GM20431 (cell line): Measurements from ENCODE around the gene BAIAP2L2.
"Not testable (repeated sequence)": the region's sequence is repeated elsewhere in the genome, so short reads cannot be mapped to it uniquely, and the experiment has no call there.

ENCODE experiments used
- in situ Hi-C: fragments of 300-500 bp; cut with MseI, MboI; formaldehyde crosslinking; loops from one replicate; pipeline ENCODE4 v1.15.0; 2020; ENCODE audit warnings: low sequenced_read_pairs; ENCODE audit not compliant: unreplicated experiment

Gene BAIAP2L2

DNA sequence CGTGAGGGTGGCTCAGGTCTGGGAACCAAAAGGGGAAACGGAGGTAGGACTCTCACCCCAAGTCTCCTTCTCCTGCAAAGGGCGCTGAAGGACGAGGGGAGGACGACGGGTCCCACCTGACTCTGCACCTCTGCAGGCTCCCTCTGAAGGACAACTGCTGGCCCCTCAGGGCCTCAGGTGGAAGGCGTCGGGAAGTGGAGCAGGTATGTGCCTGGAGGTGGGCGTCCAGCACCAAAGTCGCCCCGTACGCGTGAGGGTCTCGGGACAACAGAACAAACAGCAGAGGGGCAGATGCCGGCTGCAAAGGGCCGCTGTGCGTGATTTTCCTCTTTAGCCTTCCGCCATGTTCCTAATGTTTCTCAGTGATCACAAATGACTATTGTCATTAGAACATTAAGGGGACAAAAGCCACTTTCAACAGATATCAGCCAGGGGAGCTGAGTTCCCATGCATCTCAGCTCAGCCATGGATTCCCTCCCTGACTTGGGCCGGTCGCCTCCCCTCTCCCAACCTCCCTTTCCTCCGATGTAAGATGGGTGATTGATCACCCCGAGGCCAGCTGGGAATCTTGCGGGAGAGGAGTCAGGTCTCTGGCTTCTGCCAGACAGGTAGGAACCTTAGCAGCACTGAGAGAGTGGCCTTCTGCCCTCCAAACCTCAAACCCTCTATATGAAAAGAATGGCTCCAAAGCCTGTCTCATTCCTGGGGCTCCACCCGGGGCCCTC lies 27.3 kb downstream of the BAIAP2L2 start:
- in situ Hi-C loops = no loop called here

DNA sequence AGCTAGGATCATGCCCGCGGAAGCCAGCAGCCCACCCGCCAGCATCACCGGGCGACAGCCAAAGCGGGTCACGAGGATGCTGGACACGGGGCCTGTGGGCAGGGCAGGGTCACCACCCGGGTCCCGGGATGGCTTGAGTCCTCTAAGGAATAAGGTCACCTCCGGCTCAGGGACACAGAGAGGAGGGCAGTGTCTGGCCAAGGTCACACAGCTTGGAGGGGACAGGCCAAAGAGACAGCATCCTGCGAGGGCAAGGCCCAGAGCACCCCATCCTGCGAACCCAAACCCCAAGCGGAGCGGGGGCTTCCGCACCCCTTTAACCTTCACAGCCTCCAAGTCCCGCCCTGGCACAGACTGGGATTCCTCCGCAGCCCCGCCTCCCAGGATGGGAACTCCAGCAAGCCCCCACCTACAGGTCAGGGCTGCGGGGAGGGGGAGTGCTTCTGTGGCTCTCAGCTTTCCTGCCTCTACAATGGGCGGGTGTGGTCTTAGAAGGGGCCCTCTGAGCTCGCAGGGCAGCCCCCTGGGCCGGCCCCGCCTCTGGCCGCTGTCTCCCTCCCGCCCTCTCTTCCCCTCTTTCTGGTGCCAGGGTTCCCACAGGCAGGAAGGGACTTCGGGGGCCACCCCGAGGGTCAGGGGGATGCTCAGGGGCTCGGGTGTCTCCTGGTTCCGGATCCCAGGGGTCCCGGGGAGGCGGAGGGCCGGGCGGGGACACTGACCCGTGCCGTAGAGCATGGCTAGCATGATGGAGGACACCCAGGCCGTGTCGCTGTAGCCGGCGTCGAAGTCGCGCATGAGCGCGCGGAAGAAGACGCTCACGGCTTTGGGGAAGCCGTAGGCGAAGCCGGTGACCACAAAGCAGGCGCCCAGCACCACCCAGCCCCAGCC lies 28.3 kb downstream of the BAIAP2L2 start:
- in situ Hi-C loops = no loop called here

DNA sequence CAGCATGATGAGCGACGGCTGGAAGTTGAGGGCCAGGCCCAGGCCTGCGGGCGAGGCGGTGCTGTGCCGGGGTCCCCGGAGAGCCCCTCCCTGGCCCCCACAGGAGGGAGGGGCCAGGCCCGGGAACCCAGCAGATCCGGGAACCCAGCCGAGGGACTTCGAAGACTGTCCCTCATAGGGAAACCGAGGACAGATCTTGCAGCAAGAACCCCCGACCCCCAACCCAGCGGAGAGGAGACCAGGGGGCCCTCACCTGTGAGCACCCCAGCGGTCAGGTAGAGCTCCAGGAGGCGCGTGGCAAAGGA lies 28.9 kb downstream of the BAIAP2L2 start:
- in situ Hi-C loops = no loop called here

DNA sequence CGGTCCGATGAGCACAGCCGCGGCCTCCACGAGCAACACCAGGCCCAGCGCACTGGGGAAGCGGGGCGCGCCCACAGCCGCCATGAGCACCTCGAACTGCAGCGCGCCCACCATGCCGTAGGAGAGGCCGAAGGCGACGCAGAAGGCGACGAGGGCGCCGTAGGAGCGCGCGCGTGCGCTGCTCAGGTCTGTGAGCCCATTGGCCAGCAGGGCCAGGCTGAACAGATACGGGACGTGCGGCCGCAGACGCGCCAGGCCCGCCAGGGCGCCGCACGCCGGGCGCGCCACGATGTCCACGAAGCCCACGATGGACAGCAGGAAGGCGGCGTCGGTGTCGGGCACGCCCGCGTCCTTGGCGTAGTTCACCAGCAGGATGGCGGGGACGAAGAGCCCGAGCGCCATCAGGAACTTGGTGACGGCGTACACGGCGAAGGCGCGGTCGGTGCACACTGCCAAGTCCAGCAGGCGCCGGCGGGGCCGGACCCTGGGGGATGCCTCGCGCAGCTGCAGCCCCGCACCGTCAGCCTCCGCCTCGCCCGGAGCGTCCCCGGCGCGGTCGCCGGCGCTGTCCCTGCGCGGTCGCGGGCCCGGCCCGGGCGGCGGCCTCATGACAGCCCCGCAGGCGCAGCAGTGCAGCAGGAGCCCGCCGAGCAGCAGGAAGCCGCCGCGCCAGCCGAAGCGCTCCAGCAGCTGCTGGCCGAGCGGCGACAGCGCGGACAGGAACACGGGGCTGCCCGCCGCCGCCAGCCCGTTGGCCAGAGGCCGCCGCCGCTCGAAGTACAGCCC lies 29.4 kb downstream of the BAIAP2L2 start:
- in situ Hi-C loops = no loop called here

DNA sequence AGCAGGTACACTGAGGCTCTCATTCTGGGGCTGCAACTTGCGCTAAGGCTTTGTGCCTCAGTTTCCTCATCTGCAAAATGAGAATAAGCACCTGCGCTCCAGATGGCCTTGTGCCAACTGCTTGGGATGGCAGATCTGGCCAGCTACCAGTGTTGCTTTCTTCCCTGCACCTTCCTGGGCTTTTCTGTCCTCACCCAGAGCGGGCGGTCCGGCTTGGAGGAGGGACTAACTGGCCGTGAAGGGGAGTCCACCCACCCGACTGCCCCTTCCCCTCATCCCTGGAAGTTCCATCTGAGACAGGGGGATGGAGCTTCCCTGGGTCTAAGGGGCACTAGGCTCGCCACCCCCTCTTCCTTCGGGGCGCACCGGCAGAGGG lies 30.0 kb downstream of the BAIAP2L2 start:
- in situ Hi-C loops = no loop called here

DNA sequence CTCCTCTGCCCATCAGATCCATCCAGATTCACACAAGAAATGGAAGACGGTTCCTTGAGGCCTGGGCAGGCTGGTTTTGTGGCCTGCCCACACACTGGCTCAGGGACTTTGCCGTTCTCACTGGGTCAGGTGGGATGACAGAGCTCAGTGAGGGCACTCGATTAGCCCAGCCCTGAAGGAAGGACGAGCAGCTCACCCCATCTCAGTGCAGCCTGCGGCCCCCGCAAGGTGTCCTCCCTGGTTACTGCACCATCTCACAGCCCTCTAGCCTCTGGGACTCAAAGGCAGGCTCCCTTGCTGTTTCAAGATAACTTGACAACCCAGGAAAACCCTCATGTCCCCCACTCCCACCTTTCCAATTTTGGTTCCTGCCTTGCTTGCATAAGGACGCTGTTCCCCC lies 30.7 kb downstream of the BAIAP2L2 start:
- in situ Hi-C loops = no loop called here

DNA sequence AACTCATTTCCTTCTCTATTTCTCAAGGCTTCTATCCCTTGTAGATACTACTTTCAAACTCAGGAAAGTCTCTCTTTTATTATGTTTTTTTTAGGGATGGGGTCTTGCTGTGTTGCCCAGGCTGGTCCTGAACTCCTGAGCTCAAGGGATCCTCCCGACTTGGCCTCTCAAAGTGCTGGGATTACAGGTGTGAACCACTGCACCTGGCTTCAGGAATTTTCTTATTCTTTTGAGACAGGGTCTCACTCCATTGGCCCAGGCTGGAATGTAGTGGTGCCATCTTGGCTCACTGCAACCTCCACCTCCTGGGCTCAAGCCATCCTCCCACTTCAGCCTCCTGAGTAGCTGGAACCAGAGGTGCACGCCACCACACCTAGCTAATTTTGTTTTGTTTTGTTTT lies 31.3 kb downstream of the BAIAP2L2 start:
- in situ Hi-C loops = not testable (repeated sequence)

DNA sequence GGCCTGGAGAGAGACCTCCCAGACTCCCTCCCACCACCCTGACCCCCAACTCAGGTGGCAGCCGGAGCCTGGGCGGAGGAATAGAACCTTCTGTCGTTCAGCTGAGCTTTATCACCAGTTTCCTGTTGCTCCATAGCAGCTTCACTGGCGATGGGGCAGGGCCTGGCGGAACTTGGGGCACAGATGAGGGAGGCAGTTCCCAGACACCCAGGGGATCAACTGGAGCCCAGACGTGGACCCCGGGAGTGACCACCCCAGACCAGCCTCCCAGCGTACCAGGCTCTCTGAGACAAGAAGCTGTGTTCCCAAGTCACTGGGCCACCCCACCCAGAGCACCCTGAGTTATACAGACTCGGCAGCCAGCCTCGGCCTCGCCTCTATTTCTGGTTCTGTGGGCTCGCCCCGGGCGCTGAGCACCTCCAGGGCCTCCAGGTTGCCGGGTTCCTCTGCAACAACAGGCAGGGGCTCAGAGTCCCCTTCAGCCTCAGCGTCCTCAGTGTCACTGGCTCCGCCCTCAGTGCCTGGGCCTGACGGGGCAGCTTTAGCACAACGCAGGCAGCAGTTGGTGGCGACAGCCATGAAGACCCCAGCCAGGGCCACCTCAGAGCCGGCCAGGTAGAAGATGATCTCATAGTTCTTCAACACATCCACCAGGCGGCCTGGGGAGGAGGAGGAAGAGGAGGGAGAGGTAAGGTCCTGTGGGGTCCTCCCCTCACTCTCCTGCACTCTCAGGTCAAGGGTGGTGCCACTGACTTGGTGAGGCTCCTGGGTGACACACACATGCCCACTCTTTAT lies 32.2 kb downstream of the BAIAP2L2 start:
- in situ Hi-C loops = no loop called here

DNA sequence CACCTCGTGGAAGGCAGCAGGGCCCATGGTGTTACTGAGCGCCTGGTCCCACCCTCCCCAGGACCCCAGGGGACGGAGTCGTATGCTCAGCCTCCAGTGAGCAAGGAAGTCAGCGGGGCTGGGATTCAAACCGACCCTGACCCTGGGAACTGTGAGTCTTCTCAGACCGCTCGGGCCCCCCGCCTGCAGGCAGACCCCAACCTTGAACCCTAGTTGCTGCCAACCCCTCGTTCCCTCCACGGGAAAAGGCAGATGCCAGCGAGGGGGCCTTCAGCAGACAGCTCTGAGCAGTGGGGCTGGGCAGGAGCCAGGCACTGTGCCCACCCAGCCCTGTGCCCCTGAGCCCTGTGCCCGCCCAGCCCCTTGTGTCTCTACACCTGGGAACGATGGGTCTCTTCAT lies 32.9 kb downstream of the BAIAP2L2 start:
- in situ Hi-C loops = no loop called here

DNA sequence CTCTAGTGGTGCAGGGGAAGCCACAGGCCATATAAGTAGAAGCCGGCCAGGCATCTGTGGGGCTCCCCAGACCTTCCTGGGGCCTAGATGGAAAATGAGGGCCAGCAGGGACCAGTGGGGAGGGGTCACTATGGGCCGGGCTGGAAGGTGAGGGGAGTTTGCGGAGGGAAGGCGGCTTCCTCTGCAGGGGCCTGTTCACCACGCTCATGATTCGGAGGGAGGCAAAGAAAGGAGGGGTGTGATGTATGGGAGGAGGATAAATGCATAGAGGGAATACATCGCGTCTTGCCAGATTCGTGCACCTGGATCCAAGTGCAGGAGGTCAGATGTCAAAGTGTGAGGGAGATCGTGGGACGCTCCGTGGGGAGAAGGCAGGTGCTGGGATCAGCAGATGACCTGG lies 33.4 kb downstream of the BAIAP2L2 start:
- in situ Hi-C loops = no loop called here

DNA sequence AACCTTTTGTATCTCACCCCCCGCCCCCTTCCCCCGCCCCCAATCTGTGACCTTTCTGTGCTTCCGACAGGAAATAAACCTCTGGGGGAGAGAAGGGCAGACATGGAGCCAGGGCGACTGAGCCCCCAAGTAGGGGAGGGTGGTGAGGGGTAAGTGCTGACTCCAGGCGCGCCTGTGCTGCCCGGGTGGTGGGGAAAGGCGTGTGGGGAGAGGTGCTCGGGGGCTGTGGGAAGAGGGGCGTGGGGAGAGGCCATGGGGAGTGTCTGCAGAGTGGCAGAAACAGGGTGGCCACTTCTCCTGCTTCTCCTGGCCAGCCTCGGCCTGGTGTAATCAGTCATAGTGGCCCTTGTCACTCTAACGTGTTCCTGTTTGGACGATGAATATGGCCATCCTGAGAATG lies 34.5 kb downstream of the BAIAP2L2 start:
- in situ Hi-C loops = no loop called here

DNA sequence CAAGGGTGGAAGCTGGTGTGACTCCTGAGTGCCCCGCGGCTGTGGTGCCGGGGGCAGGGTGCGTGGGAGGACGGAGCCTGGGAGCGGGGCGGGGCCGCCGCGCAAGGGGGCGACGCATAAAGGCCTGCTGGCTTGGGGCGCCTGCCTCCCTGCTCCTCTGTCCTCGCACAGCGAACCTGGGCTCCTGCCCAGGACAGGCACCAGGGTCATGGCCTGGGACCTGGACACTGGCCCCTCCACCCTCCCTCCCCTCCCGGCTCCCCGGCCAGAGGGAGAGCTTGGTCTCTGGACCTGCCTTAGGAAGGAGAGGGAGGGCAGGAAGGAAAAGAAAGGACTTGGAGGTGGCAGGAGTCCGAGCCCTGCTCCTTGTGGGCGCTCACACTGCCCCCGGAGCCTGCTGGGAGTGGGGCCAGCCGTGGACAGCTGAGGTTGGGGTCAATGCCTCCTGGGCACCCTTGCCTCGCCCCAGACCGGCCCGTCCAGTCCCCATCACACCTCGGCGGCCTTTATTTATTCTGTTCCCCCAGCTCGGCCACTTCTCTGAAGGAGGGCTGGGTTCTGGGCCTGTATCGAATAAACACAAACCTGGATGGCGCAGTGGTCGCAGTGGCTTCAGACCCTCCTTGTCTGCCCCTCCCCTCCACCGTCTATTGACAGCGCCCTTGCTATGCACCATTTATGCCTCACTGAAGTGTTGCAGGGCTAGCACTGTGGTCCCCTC lies 35.2 kb downstream of the BAIAP2L2 start:
- in situ Hi-C loops = no loop called here

DNA sequence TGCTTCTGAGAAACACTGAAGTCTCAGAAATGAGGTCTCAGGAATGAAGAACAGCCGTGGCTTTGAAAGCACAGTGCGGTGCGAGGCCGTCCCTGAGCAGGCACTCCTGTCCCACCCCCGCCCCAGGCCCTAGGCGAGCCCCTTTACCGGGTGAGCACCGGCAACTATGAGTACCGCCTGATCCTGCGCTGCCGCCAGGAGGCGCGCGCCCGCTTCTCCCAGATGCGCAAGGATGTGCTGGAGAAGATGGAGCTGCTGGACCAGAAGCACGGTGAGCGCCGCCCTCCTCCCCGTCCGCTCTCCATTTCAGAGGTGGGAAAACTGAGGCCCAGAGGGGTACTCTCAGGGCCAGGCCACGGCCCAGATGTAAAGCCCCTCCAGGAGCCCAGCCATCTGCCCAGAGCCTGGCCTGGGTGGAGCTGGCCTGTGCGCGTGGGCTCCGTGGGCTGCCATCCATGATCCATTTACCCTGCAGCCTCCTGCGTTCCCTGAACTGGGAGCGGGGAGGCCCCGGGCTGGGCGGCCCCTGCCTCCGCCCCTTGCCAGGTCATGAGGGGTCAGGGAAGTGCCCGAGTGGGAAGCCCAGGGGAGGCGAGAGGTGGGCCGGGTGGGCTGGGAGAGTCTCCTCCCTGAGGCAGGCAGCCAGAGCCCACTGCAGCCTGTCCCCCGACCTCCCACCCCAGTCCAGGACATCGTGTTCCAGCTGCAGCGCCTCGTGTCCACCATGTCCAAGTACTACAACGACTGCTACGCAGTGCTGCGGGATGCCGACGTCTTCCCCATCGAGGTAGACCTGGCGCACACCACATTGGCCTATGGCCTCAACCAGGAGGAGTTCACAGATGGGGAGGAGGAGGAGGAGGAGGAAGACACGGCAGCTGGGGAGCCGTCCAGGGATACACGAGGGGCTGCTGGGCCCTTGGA lies 36.0 kb downstream of the BAIAP2L2 start:
- in situ Hi-C loops = no loop called here

DNA sequence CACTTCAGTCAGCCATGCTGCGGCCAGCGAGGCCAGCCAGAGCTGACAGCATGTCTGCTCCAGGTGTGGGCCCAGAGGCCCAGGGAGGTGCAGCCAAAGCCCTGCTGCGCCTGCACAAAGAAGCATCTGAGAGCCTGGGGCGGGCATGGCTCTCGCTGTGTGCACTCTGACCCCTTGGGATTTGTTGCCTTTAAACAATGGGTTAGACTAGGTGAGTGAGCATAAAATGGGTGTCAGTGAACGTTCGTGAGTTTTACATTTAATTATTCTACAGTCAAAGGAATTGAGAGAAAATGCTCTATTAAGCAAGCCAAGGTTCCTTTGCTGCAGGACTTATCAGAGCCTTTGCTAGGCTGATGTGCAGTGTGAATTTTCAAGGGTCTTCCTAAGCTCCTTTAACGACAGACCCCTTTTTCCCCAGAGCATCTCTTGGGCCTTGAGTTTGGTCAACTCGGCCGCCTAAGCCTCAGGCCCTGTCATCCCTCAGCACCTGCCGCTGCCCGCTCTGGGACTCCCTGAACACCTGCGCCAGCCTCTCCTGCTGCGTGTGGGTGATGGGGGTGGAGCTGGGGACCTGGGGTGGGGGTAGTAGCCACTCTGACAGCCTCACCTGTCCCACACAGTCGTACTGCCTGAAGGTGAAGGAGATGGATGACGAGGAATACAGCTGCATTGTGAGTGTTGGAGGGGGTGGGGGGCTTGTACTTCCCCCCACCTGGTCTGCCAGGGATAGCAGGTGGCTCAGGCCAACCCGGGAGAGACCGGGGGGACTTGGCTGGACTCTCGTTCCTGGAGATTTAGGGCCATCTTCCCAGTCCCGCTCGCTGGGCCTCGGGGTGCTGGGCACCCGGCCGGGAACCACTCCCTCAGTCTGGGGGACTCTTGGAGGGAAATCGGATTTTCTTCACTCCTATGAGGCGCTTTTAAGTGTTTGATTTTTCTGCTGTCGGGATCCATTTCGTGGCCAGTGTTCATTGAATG lies 37.0 kb downstream of the BAIAP2L2 start:
- in situ Hi-C loops = no loop called here

DNA sequence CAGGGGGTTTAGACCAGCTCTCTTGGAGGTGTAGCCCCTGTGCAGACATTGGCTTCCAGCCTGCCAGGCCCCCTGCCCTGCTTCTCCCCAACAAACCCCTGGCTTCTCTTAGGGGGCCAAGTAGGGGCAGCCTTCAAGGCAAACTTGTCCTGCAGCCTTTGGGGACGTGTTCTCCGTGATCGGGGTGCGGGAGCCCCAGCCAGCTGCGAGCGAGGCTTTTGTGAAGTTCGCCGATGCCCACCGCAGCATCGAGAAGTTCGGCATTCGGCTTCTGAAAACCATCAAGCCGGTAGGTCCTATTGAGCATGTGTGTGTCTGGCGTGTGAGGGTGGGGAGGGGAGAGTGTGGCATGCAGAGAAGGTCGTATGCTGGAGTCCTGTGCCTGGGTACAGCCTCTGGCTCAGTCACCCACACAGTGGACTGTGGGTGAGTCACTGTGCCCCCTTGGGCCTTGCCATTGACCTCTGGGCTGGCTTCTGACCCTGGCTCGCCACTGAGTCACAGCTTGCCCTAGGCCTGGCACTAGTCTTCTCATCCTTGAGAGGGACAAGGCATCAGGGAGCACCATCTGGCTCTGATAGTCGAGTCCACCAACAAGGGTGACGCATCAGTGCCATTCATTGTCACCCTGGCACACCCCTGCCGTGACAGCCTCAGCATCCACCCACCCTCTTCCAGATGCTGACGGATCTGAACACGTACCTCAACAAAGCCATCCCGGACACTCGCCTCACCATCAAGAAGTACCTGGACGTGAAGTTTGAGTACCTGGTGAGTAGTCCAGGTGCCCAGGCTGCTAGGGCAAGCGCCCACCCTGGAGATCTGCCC lies 37.9 kb downstream of the BAIAP2L2 start:
- in situ Hi-C loops = no loop called here

DNA sequence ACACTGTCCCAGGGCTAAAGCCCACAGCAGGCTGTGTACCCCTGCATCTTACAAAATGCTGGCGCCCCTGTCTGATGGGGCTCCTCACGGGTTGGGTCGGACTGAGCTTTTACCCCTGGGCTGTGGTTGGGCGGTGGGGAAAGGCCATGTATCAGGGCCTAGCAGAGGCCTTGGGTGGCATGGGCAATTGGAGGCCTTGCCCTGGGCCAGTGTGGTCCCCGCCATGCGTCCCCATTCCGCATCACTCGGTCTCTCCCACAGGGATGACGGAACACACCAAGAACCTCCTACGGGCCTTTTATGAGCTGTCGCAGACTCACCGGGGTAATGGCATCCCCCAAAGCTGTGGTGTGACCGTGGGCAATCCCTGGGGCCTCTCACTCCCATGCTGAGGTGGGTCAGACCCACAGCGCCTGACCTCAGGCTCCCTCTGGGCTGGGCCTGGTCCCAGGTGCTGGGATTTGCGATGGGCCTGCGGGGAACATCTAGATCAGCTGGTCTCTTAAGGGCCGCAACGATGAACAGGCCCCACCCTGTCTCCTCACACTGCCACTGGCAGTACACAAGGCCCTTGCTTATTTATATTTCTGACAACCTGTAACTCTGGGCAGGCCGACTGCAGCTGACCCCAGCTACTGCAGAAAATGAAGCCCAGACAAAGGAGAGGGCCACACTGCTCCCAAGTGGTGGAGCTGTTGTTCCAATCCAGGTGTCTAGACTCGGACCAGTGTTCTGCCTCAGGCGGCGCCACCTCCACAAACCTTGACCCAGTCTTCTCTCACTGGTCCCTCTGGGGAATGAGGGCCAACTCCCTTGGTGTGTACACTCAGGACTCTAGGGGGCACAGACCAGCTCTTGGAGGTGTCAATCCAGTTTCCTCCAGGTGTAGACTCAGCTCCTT lies 38.8 kb downstream of the BAIAP2L2 start:
- in situ Hi-C loops = no loop called here
